H9 (cell line): ENCODE data around the gene FCF1. TPM values are rescaled to one million over a fixed set of nuclear protein-coding genes. Genes with fewer than 3 reads are reported as not detected.

Experiments used
- DNase-seq: peaks from one replicate; pipeline ENCODE4 v3.0.0-alpha.2; 2017
- H2AFZ ChIP-seq: one replicate; pipeline ENCODE4 v1.6.1; 2013; ENCODE audit warnings: mild to moderate bottlenecking, low read length, control low read depth, moderate library complexity
- H2AK5ac ChIP-seq: 2 replicates; pipeline ENCODE4 v1.6.1; 2013; ENCODE audit warnings: low read length, control low read depth, mixed read lengths; ENCODE audit not compliant: insufficient read length
- H2BK120ac ChIP-seq: one replicate; pipeline ENCODE4 v1.6.1; 2013; ENCODE audit warnings: low read depth, mild to moderate bottlenecking, low read length, control low read depth, inconsistent platforms; ENCODE audit not compliant: poor library complexity, severe bottlenecking
- H2BK12ac ChIP-seq: 2 replicates; pipeline ENCODE4 v1.6.1; 2013; ENCODE audit warnings: low read length, control low read depth, mixed read lengths, low read depth; ENCODE audit not compliant: insufficient read length
- H2BK15ac ChIP-seq: 2 replicates; pipeline ENCODE4 v1.6.1; 2013; ENCODE audit warnings: low read depth, low read length, control low read depth
- H2BK20ac ChIP-seq: one replicate; pipeline ENCODE4 v1.6.1; 2013; ENCODE audit warnings: low read depth, mild to moderate bottlenecking, low read length, control low read depth, inconsistent platforms; ENCODE audit not compliant: poor library complexity, severe bottlenecking
- H2BK5ac ChIP-seq: 2 replicates; pipeline ENCODE4 v1.6.1; 2013; ENCODE audit warnings: low read length, control low read depth, mixed read lengths; ENCODE audit not compliant: insufficient read length
- H3K14ac ChIP-seq: 2 replicates; pipeline ENCODE4 v1.6.1; 2013; ENCODE audit warnings: low read length, control low read depth; ENCODE audit not compliant: insufficient read depth
- H3K18ac ChIP-seq: 2 replicates; pipeline ENCODE4 v1.6.1; 2013; ENCODE audit warnings: low read depth, mild to moderate bottlenecking, mixed read lengths, low read length, control low read depth; ENCODE audit not compliant: insufficient read length
- H3K23ac ChIP-seq: 2 replicates; pipeline ENCODE4 v1.6.1; 2013; ENCODE audit warnings: low read length, control low read depth, mixed read lengths, low read depth; ENCODE audit not compliant: insufficient read length
- H3K23me2 ChIP-seq: 2 replicates; pipeline ENCODE4 v1.6.1; 2013; ENCODE audit warnings: low read depth, mild to moderate bottlenecking, mixed read lengths, low read length, control low read depth; ENCODE audit not compliant: insufficient read length, poor library complexity, severe bottlenecking
- H3K27ac ChIP-seq: 2 replicates; pipeline ENCODE4 v1.5.1; 2013; ENCODE audit warnings: low read length, control low read depth, mixed read lengths, low read depth; ENCODE audit not compliant: insufficient read length
- H3K27me3 ChIP-seq: 2 replicates; pipeline ENCODE4 v1.6.1; 2013; ENCODE audit warnings: low read length, control low read depth, inconsistent platforms; ENCODE audit not compliant: insufficient read depth
- H3K4ac ChIP-seq: 2 replicates; pipeline ENCODE4 v1.6.1; 2013; ENCODE audit warnings: low read depth, mild to moderate bottlenecking, control low read depth, inconsistent platforms, low read length, moderate library complexity
- H3K4me1 ChIP-seq: 2 replicates; pipeline ENCODE4 v1.6.1; 2013; ENCODE audit warnings: low read length, control low read depth, inconsistent platforms; ENCODE audit not compliant: insufficient read depth
- H3K4me2 ChIP-seq: 2 replicates; pipeline ENCODE4 v1.6.1; 2013; ENCODE audit warnings: low read length, control low read depth, mixed read lengths; ENCODE audit not compliant: insufficient read length, insufficient read depth
- H3K56ac ChIP-seq: 2 replicates; pipeline ENCODE4 v1.6.1; 2013; ENCODE audit warnings: low read depth, mild to moderate bottlenecking, mixed read lengths, low read length, control low read depth; ENCODE audit not compliant: insufficient read length
- H3K79me1 ChIP-seq: 2 replicates; pipeline ENCODE4 v1.6.1; 2013; ENCODE audit warnings: low read depth, mild to moderate bottlenecking, moderate library complexity, low read length, control low read depth, inconsistent platforms; ENCODE audit not compliant: insufficient read depth, poor library complexity, severe bottlenecking
- H3K79me2 ChIP-seq: 2 replicates; pipeline ENCODE4 v1.6.1; 2013; ENCODE audit warnings: low read length, control low read depth, inconsistent platforms; ENCODE audit not compliant: insufficient read depth
- H3K9ac ChIP-seq: 2 replicates; pipeline ENCODE4 v1.6.1; 2013; ENCODE audit warnings: low read length, control low read depth, mixed read lengths; ENCODE audit not compliant: insufficient read length; ENCODE audit errors: extremely low read depth
- H3K9me3 ChIP-seq: one replicate; pipeline ENCODE4 v1.6.1; 2013; ENCODE audit warnings: low read depth, low read length, inconsistent platforms; ENCODE audit not compliant: control insufficient read depth
- H3T11ph ChIP-seq: one replicate; pipeline ENCODE4 v1.6.1; 2013; ENCODE audit warnings: mild to moderate bottlenecking, low read length, control low read depth, inconsistent platforms
- H4K20me1 ChIP-seq: one replicate; pipeline ENCODE4 v1.6.1; 2013; ENCODE audit not compliant: control insufficient read depth, insufficient read length, insufficient read depth
- H4K5ac ChIP-seq: 2 replicates; pipeline ENCODE4 v1.6.1; 2013; ENCODE audit warnings: low read depth, mild to moderate bottlenecking, mixed read lengths, low read length, control low read depth; ENCODE audit not compliant: insufficient read length
- H4K8ac ChIP-seq: replicated peaks from 2 replicates; pipeline ENCODE4 v1.6.1; 2013; ENCODE audit warnings: low read length, control low read depth, mixed read lengths, low read depth; ENCODE audit not compliant: insufficient read length
- H4K91ac ChIP-seq: 2 replicates; pipeline ENCODE4 v1.6.1; 2013; ENCODE audit warnings: low read depth, mild to moderate bottlenecking, moderate library complexity, mixed read lengths, low read length, control low read depth; ENCODE audit not compliant: insufficient read length
- H3K27ac Mint-ChIP-seq, 3 experiments: 2 replicates in 2 of 3; 3 replicates in 1 of 3; pipeline ENCODE4 v1.8.0; 2020 to 2021; ENCODE audit warnings: mixed read lengths in 3 of 3, mild to moderate bottlenecking in 1 of 3, moderate library complexity in 1 of 3
- H3K27me3 Mint-ChIP-seq: 2 replicates; pipeline ENCODE4 v1.8.0; 2021; ENCODE audit warnings: low read depth, mild to moderate bottlenecking, moderate library complexity, mixed read lengths
- H3K36me3 Mint-ChIP-seq, 3 experiments: 2 replicates in 2 of 3; 3 replicates in 1 of 3; pipeline ENCODE4 v1.8.0; 2020 to 2021; ENCODE audit warnings: low read depth in 3 of 3, mixed read lengths in 3 of 3; ENCODE audit not compliant: insufficient read depth in 1 of 3
- H3K4me1 Mint-ChIP-seq, 2 experiments: 2 replicates each; pipeline ENCODE4 v1.8.0; 2020; ENCODE audit warnings: mixed read lengths in 2 of 2
- H3K4me3 Mint-ChIP-seq, 2 experiments: 2 replicates in 1 of 2; 3 replicates in 1 of 2; pipeline ENCODE4 v1.8.0; 2020 to 2021; ENCODE audit warnings: mild to moderate bottlenecking in 2 of 2, mixed read lengths in 2 of 2, moderate library complexity in 1 of 2
- H3K9me3 Mint-ChIP-seq, 2 experiments: 2 replicates in 1 of 2; 3 replicates in 1 of 2; pipeline ENCODE4 v1.8.0; 2020; ENCODE audit warnings: mild to moderate bottlenecking in 2 of 2, mixed read lengths in 2 of 2, moderate library complexity in 1 of 2
- WGBS: extraction: QIAGEN DNeasy Blood & Tissue Kit; methylation state at CpG from one replicate; pipeline ENCODE4 v1.1.7; 2013; ENCODE audit warnings: missing lambda C conversion rate, low lambda C conversion rate, mixed read lengths; ENCODE audit not compliant: insufficient read length; ENCODE audit errors: extremely low coverage; 5-methylcytosine and 5-hydroxymethylcytosine counted together
- total RNA-seq: library from RNA; stranded (reverse); gene quantifications from 2 replicates; pipeline ENCODE4 v1.2.1, GENCODE V29; 2021
- TF ChIP-seq, protein P1 (sequence below): fragments of 200-600 bp; sonication (generic); conservative IDR thresholded peaks from 3 replicates; pipeline ENCODE4 v1.8.0; 2021; ENCODE audit warnings: antibody characterized with exemption, mild to moderate bottlenecking

FCF1 gene
- total RNA-seq, 1 experiment from 2014 or later, result 87.7 TPM

DNA sequence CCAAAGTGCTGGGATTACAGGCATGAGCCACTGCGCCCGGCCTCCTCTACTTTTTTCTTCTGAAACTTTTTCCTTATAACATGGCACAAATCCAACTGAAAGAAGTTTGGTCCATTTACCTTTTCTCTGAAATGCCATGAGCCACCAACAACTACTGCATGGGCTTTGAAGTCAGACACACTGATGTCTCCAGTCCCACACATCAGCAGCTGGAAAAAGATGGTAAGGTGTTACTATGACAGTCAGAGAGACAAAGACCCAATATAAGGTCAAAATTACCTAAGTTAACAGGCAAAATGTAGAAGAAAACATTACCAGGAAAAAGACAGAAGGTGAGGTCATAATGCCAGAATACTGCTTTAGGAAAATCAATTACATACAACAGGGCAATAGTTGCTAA is 48.2 kb upstream of the FCF1 start:
- Histone ChIP-seq H3K4me1 (no peaks in the 10 kb centered on the region), H3T11ph (no peak overlapping the region), H2BK120ac (no peak overlapping the region), H3K79me1 (no peaks in the 10 kb centered on the region), H2AK5ac (no peak overlapping the region), H3K9ac (no peak overlapping the region), H4K5ac (no peak overlapping the region), H3K27me3 (no peaks in the 10 kb centered on the region), H2BK15ac (no peak overlapping the region), H2AFZ (no peak overlapping the region), H3K56ac (no peak overlapping the region), H3K4ac (no peak overlapping the region), H3K9me3 (no peaks in the 10 kb centered on the region), H4K20me1 (no peaks in the 10 kb centered on the region), H2BK12ac (no peak overlapping the region), H3K18ac (no peak overlapping the region), H4K8ac (no peak overlapping the region), H3K23ac (no peak overlapping the region), H3K14ac (no peak overlapping the region), H2BK5ac (no peak overlapping the region), H3K4me2 (no peak overlapping the region), H3K27ac (no peak overlapping the region), H3K23me2 (no peaks in the 10 kb centered on the region), H4K91ac (no peak overlapping the region), H3K79me2 (no peaks in the 10 kb centered on the region), H2BK20ac (no peak overlapping the region)
- no peaks in the 10 kb centered on the region for H3K27me3 Mint-ChIP-seq
- H3K4me3 Mint-ChIP-seq, result no peak overlapping the region
- H3K27ac Mint-ChIP-seq, result no peak overlapping the region
- no peaks in the 10 kb centered on the region for H3K9me3 Mint-ChIP-seq
- no peaks in the 10 kb centered on the region for H3K4me1 Mint-ChIP-seq
- no CpG with 5 or more reads among the region's 2 CpGs for WGBS
- TF ChIP-seq, protein P1, sequence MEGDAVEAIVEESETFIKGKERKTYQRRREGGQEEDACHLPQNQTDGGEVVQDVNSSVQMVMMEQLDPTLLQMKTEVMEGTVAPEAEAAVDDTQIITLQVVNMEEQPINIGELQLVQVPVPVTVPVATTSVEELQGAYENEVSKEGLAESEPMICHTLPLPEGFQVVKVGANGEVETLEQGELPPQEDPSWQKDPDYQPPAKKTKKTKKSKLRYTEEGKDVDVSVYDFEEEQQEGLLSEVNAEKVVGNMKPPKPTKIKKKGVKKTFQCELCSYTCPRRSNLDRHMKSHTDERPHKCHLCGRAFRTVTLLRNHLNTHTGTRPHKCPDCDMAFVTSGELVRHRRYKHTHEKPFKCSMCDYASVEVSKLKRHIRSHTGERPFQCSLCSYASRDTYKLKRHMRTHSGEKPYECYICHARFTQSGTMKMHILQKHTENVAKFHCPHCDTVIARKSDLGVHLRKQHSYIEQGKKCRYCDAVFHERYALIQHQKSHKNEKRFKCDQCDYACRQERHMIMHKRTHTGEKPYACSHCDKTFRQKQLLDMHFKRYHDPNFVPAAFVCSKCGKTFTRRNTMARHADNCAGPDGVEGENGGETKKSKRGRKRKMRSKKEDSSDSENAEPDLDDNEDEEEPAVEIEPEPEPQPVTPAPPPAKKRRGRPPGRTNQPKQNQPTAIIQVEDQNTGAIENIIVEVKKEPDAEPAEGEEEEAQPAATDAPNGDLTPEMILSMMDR, result no peak
- no peak for DNase-seq
- H3K36me3 Mint-ChIP-seq, result peaks cover 10 to 78% (median 60%) of the 10 kb centered on the region in 3 experiments; a peak in 6 of 7 replicates
